OCI-LY7 (cell line): ENCODE data around the gene POU6F2. TPM values are rescaled to one million over a fixed set of nuclear protein-coding genes. Genes with fewer than 3 reads are reported as not detected.

Source experiments
- BruUV-seq: library from RNA; stranded (reverse); fragments of 400-500 nt; replicated peaks from 2 replicates; lab custom pipeline; 2021; lab: Mats Ljungman, UMichigan
- CTCF ChIA-PET: fragments of 300-600 bp; sonication (Branson Sonifier 250); formaldehyde crosslinking; loops from one replicate; lab custom pipeline; 2022; ENCODE audit warnings: antibody characterized with exemption; ENCODE audit not compliant: unreplicated experiment; lab: Charles Lee
- POLR2A ChIA-PET: fragments of 300-600 bp; sonication (Branson Sonifier 250); formaldehyde crosslinking; loops from one replicate; lab custom pipeline; 2022; ENCODE audit warnings: antibody characterized with exemption; lab: Charles Lee
- DNase-seq: peaks from one replicate; pipeline ENCODE4 v3.0.0-alpha.2; 2015; ENCODE audit warnings: low spot score
- H2AFZ ChIP-seq: fragments of 200-600 bp; sonication (generic), shearing (Covaris generic); 2 replicates; pipeline ENCODE4 v1.6.1; 2014; ENCODE audit warnings: mild to moderate bottlenecking, antibody characterized with exemption, low read length, moderate library complexity
- H3K27ac ChIP-seq: fragments of 200-600 bp; sonication (generic); 2 replicates; pipeline ENCODE4 v1.5.1; 2014; ENCODE audit warnings: mixed run types, low read depth, mild to moderate bottlenecking, moderate library complexity, low read length, inconsistent platforms; ENCODE audit not compliant: poor library complexity, severe bottlenecking
- H3K36me3 ChIP-seq: fragments of 200-600 bp; sonication (generic); 2 replicates; pipeline ENCODE4 v1.6.1; 2014; ENCODE audit warnings: mild to moderate bottlenecking, antibody characterized with exemption, low read length, moderate library complexity, mixed read lengths; ENCODE audit not compliant: insufficient read depth
- H3K4me1 ChIP-seq: fragments of 200-600 bp; sonication (generic); 2 replicates; pipeline ENCODE4 v1.5.1; 2014; ENCODE audit warnings: mild to moderate bottlenecking, low read length; ENCODE audit not compliant: insufficient read depth, poor library complexity, severe bottlenecking
- H3K4me2 ChIP-seq: fragments of 200-600 bp; sonication (generic); 2 replicates; pipeline ENCODE4 v1.6.1; 2014; ENCODE audit warnings: mild to moderate bottlenecking, low read length
- H3K4me3 ChIP-seq: fragments of 200-600 bp; sonication (generic); 2 replicates; pipeline ENCODE4 v1.5.1; 2014; ENCODE audit warnings: mild to moderate bottlenecking, low read depth, low read length; ENCODE audit not compliant: poor library complexity, severe bottlenecking
- H3K79me2 ChIP-seq: fragments of 200-600 bp; sonication (generic); 2 replicates; pipeline ENCODE4 v1.6.1; 2016; ENCODE audit warnings: low read depth, mild to moderate bottlenecking, low read length, moderate library complexity, mixed read lengths; ENCODE audit not compliant: insufficient read depth
- H3K9me2 ChIP-seq: fragments of 200-600 bp; sonication (generic); 2 replicates; pipeline ENCODE4 v1.6.1; 2016; ENCODE audit warnings: mild to moderate bottlenecking, low read length, mixed read lengths; ENCODE audit not compliant: insufficient read depth
- H3K9me3 ChIP-seq: fragments of 200-600 bp; sonication (generic); 2 replicates; pipeline ENCODE4 v1.6.1; 2014; ENCODE audit warnings: mild to moderate bottlenecking, mixed run types, low read length, mixed read lengths
- H4K20me1 ChIP-seq: fragments of 200-600 bp; sonication (generic); 2 replicates; pipeline ENCODE4 v1.6.1; 2014; ENCODE audit warnings: mild to moderate bottlenecking, antibody characterized with exemption, low read length, moderate library complexity, mixed read lengths; ENCODE audit not compliant: insufficient read depth
- CTCF ChIP-seq: fragments of 200-600 bp; sonication (generic); conservative IDR thresholded peaks from 2 replicates; pipeline ENCODE4 v1.5.1; 2014; ENCODE audit warnings: mild to moderate bottlenecking, antibody characterized with exemption, low read length, moderate library complexity, mixed read lengths
- EZH2phosphoT487 ChIP-seq: fragments of 200-600 bp; sonication (generic); IDR thresholded peaks from 2 replicates; pipeline ENCODE4 v1.6.1; 2018; ENCODE audit warnings: low read depth, borderline replicate concordance, mild to moderate bottlenecking, mixed run types, antibody characterized with exemption, low read length, moderate library complexity, mixed read lengths
- intact Hi-C: fragments of 100-400 bp; cut with micrococcal nuclease; formaldehyde crosslinking; loops from one replicate; pipeline ENCODE4 v1.10.0; 2022; ENCODE audit not compliant: unreplicated experiment
- total RNA-seq, 2 experiments: library from RNA; depleted of rRNA in 1 of 2; stranded (reverse); fragments of >200 nt in 1 of 2; shearing (Covaris generic) in 1 of 2; gene quantifications; 2 replicates each; pipeline ENCODE4 v1.2.3, GENCODE V29; 2014 to 2022

Gene POU6F2
- total RNA-seq, 2 experiments from 2014 or later = 0.40 TPM; not detected in 1

- Histone ChIP-seq H3K36me3 (no peaks in the 10 kb centered on the region), H3K4me2 (no peak overlapping the region), H4K20me1 (no peaks in the 10 kb centered on the region), H3K79me2 (no peaks in the 10 kb centered on the region), H3K4me1 (no peaks in the 10 kb centered on the region), H3K9me2 (no peaks in the 10 kb centered on the region), H3K4me3 (no peak overlapping the region), H3K27ac (no peak overlapping the region), H3K9me3 (no peaks in the 10 kb centered on the region), H2AFZ (no peak overlapping the region)
- no peak for DNase-seq
- ChIA-PET POLR2A (no interaction called here), CTCF (no interaction called here)
- BruUV-seq = no TSS peak
- TF ChIP-seq EZH2phosphoT487 (no peak), CTCF (no peak)
- intact Hi-C loops = no loop called here
These were observed 251.2 kb downstream of the POU6F2 start for GRCh38 chr7:39228946-39229345.

- intact Hi-C loops = no loop called here
- no TSS peak for BruUV-seq
- CTCF ChIA-PET = no interaction called here
These were observed 256.3 kb downstream of the POU6F2 start for GRCh38 chr7:39233851-39234529.

More at GRCh38 chr7:39233851-39234529, 256.3 kb downstream of the POU6F2 start:
- Histone ChIP-seq H3K9me3 (no peaks in the 10 kb centered on the region), H3K36me3 (no peaks in the 10 kb centered on the region), H3K9me2 (no peaks in the 10 kb centered on the region), H3K79me2 (no peaks in the 10 kb centered on the region), H3K4me1 (no peaks in the 10 kb centered on the region), H3K4me3 (no peak overlapping the region), H3K4me2 (no peak overlapping the region), H4K20me1 (no peaks in the 10 kb centered on the region), H3K27ac (no peak overlapping the region), H2AFZ (no peak overlapping the region)
- POLR2A ChIA-PET = no interaction called here
- TF ChIP-seq CTCF (no peak), EZH2phosphoT487 (no peak)
- DNase-seq = no peak
